H9 (cell line): ENCODE data around the gene DDX25. TPM values are rescaled to one million over a fixed set of nuclear protein-coding genes. Genes with fewer than 3 reads are reported as not detected.

Experiments
- DNase-seq: peaks from one replicate; pipeline ENCODE4 v3.0.0-alpha.2; 2017
- H2AFZ ChIP-seq: one replicate; pipeline ENCODE4 v1.6.1; 2013; ENCODE audit warnings: mild to moderate bottlenecking, low read length, control low read depth, moderate library complexity
- H2AK5ac ChIP-seq: 2 replicates; pipeline ENCODE4 v1.6.1; 2013; ENCODE audit warnings: low read length, control low read depth, mixed read lengths; ENCODE audit not compliant: insufficient read length
- H2BK120ac ChIP-seq: one replicate; pipeline ENCODE4 v1.6.1; 2013; ENCODE audit warnings: low read depth, mild to moderate bottlenecking, low read length, control low read depth, inconsistent platforms; ENCODE audit not compliant: poor library complexity, severe bottlenecking
- H2BK12ac ChIP-seq: 2 replicates; pipeline ENCODE4 v1.6.1; 2013; ENCODE audit warnings: low read length, control low read depth, mixed read lengths, low read depth; ENCODE audit not compliant: insufficient read length
- H2BK15ac ChIP-seq: 2 replicates; pipeline ENCODE4 v1.6.1; 2013; ENCODE audit warnings: low read depth, low read length, control low read depth
- H2BK20ac ChIP-seq: one replicate; pipeline ENCODE4 v1.6.1; 2013; ENCODE audit warnings: low read depth, mild to moderate bottlenecking, low read length, control low read depth, inconsistent platforms; ENCODE audit not compliant: poor library complexity, severe bottlenecking
- H2BK5ac ChIP-seq: 2 replicates; pipeline ENCODE4 v1.6.1; 2013; ENCODE audit warnings: low read length, control low read depth, mixed read lengths; ENCODE audit not compliant: insufficient read length
- H3K14ac ChIP-seq: 2 replicates; pipeline ENCODE4 v1.6.1; 2013; ENCODE audit warnings: low read length, control low read depth; ENCODE audit not compliant: insufficient read depth
- H3K18ac ChIP-seq: 2 replicates; pipeline ENCODE4 v1.6.1; 2013; ENCODE audit warnings: low read depth, mild to moderate bottlenecking, mixed read lengths, low read length, control low read depth; ENCODE audit not compliant: insufficient read length
- H3K23ac ChIP-seq: 2 replicates; pipeline ENCODE4 v1.6.1; 2013; ENCODE audit warnings: low read length, control low read depth, mixed read lengths, low read depth; ENCODE audit not compliant: insufficient read length
- H3K23me2 ChIP-seq: 2 replicates; pipeline ENCODE4 v1.6.1; 2013; ENCODE audit warnings: low read depth, mild to moderate bottlenecking, mixed read lengths, low read length, control low read depth; ENCODE audit not compliant: insufficient read length, poor library complexity, severe bottlenecking
- H3K27ac ChIP-seq: 2 replicates; pipeline ENCODE4 v1.5.1; 2013; ENCODE audit warnings: low read length, control low read depth, mixed read lengths, low read depth; ENCODE audit not compliant: insufficient read length
- H3K27me3 ChIP-seq: 2 replicates; pipeline ENCODE4 v1.6.1; 2013; ENCODE audit warnings: low read length, control low read depth, inconsistent platforms; ENCODE audit not compliant: insufficient read depth
- H3K4ac ChIP-seq: 2 replicates; pipeline ENCODE4 v1.6.1; 2013; ENCODE audit warnings: low read depth, mild to moderate bottlenecking, control low read depth, inconsistent platforms, low read length, moderate library complexity
- H3K4me1 ChIP-seq: 2 replicates; pipeline ENCODE4 v1.6.1; 2013; ENCODE audit warnings: low read length, control low read depth, inconsistent platforms; ENCODE audit not compliant: insufficient read depth
- H3K4me2 ChIP-seq: 2 replicates; pipeline ENCODE4 v1.6.1; 2013; ENCODE audit warnings: low read length, control low read depth, mixed read lengths; ENCODE audit not compliant: insufficient read length, insufficient read depth
- H3K56ac ChIP-seq: 2 replicates; pipeline ENCODE4 v1.6.1; 2013; ENCODE audit warnings: low read depth, mild to moderate bottlenecking, mixed read lengths, low read length, control low read depth; ENCODE audit not compliant: insufficient read length
- H3K79me1 ChIP-seq: 2 replicates; pipeline ENCODE4 v1.6.1; 2013; ENCODE audit warnings: low read depth, mild to moderate bottlenecking, moderate library complexity, low read length, control low read depth, inconsistent platforms; ENCODE audit not compliant: insufficient read depth, poor library complexity, severe bottlenecking
- H3K79me2 ChIP-seq: 2 replicates; pipeline ENCODE4 v1.6.1; 2013; ENCODE audit warnings: low read length, control low read depth, inconsistent platforms; ENCODE audit not compliant: insufficient read depth
- H3K9ac ChIP-seq: 2 replicates; pipeline ENCODE4 v1.6.1; 2013; ENCODE audit warnings: low read length, control low read depth, mixed read lengths; ENCODE audit not compliant: insufficient read length; ENCODE audit errors: extremely low read depth
- H3K9me3 ChIP-seq: one replicate; pipeline ENCODE4 v1.6.1; 2013; ENCODE audit warnings: low read depth, low read length, inconsistent platforms; ENCODE audit not compliant: control insufficient read depth
- H3T11ph ChIP-seq: one replicate; pipeline ENCODE4 v1.6.1; 2013; ENCODE audit warnings: mild to moderate bottlenecking, low read length, control low read depth, inconsistent platforms
- H4K20me1 ChIP-seq: one replicate; pipeline ENCODE4 v1.6.1; 2013; ENCODE audit not compliant: control insufficient read depth, insufficient read length, insufficient read depth
- H4K5ac ChIP-seq: 2 replicates; pipeline ENCODE4 v1.6.1; 2013; ENCODE audit warnings: low read depth, mild to moderate bottlenecking, mixed read lengths, low read length, control low read depth; ENCODE audit not compliant: insufficient read length
- H4K8ac ChIP-seq: replicated peaks from 2 replicates; pipeline ENCODE4 v1.6.1; 2013; ENCODE audit warnings: low read length, control low read depth, mixed read lengths, low read depth; ENCODE audit not compliant: insufficient read length
- H4K91ac ChIP-seq: 2 replicates; pipeline ENCODE4 v1.6.1; 2013; ENCODE audit warnings: low read depth, mild to moderate bottlenecking, moderate library complexity, mixed read lengths, low read length, control low read depth; ENCODE audit not compliant: insufficient read length
- H3K27ac Mint-ChIP-seq, 3 experiments: 2 replicates in 2 of 3; 3 replicates in 1 of 3; pipeline ENCODE4 v1.8.0; 2020 to 2021; ENCODE audit warnings: mixed read lengths in 3 of 3, mild to moderate bottlenecking in 1 of 3, moderate library complexity in 1 of 3
- H3K27me3 Mint-ChIP-seq: 2 replicates; pipeline ENCODE4 v1.8.0; 2021; ENCODE audit warnings: low read depth, mild to moderate bottlenecking, moderate library complexity, mixed read lengths
- H3K36me3 Mint-ChIP-seq, 3 experiments: 2 replicates in 2 of 3; 3 replicates in 1 of 3; pipeline ENCODE4 v1.8.0; 2020 to 2021; ENCODE audit warnings: low read depth in 3 of 3, mixed read lengths in 3 of 3; ENCODE audit not compliant: insufficient read depth in 1 of 3
- H3K4me1 Mint-ChIP-seq, 2 experiments: 2 replicates each; pipeline ENCODE4 v1.8.0; 2020; ENCODE audit warnings: mixed read lengths in 2 of 2
- H3K4me3 Mint-ChIP-seq, 2 experiments: 2 replicates in 1 of 2; 3 replicates in 1 of 2; pipeline ENCODE4 v1.8.0; 2020 to 2021; ENCODE audit warnings: mild to moderate bottlenecking in 2 of 2, mixed read lengths in 2 of 2, moderate library complexity in 1 of 2
- H3K9me3 Mint-ChIP-seq, 2 experiments: 2 replicates in 1 of 2; 3 replicates in 1 of 2; pipeline ENCODE4 v1.8.0; 2020; ENCODE audit warnings: mild to moderate bottlenecking in 2 of 2, mixed read lengths in 2 of 2, moderate library complexity in 1 of 2
- WGBS: extraction: QIAGEN DNeasy Blood & Tissue Kit; methylation state at CpG from one replicate; pipeline ENCODE4 v1.1.7; 2013; ENCODE audit warnings: missing lambda C conversion rate, low lambda C conversion rate, mixed read lengths; ENCODE audit not compliant: insufficient read length; ENCODE audit errors: extremely low coverage; 5-methylcytosine and 5-hydroxymethylcytosine counted together
- total RNA-seq: library from RNA; stranded (reverse); gene quantifications from 2 replicates; pipeline ENCODE4 v1.2.1, GENCODE V29; 2021
- TF ChIP-seq, protein P1 (sequence below): fragments of 200-600 bp; sonication (generic); conservative IDR thresholded peaks from 3 replicates; pipeline ENCODE4 v1.8.0; 2021; ENCODE audit warnings: antibody characterized with exemption, mild to moderate bottlenecking

The DDX25 gene
- total RNA-seq, 1 experiment from 2014 or later = 6.9 TPM

DNA sequence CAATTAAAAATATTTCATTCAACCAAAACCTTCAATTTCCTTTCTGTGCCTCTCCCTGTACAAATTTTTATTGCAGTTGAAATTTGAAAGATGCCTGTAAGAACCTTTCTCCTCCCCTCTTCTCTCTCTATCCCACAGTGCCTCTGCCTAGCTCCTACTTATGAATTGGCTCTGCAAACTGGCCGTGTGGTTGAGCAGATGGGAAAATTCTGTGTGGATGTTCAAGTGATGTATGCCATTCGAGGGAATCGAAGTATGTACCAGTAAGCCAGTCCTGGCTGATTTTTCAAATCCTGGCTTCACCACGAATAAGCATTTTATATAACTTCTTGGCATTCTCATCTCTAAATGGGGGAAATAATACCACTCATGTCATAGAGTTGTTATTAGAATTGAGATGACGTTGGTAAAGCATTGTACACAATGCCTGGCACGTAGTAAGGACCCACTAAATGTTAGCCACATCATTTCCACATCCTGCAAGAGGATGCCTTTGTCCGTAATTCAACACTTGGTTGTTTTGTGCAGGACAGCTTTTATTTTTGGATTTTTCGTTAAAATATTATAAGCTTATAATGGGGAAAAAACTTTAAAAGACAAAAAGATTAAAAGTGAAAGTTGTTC is 6.0 kb downstream of the DDX25 start:
- Mint-ChIP-seq H3K27me3 (peaks cover 14% of the 10 kb centered on the region), H3K4me3 (no peak overlapping the region), H3K4me1 (no peaks in the 10 kb centered on the region), H3K9me3 (no peaks in the 10 kb centered on the region), H3K27ac (no peak overlapping the region), H3K36me3 (peaks cover 3 to 16% (median 3%) of the 10 kb centered on the region in 3 experiments; a peak in 6 of 7 replicates)
- no peak for DNase-seq
- H3K4me1 ChIP-seq = no peaks in the 10 kb centered on the region
- H3K23ac ChIP-seq = no peak overlapping the region
- no peaks in the 10 kb centered on the region for H3K79me1 ChIP-seq
- no peak overlapping the region for H3K18ac ChIP-seq
- H3K4ac ChIP-seq = no peak overlapping the region
- H4K8ac ChIP-seq = no peak overlapping the region
- H2AK5ac ChIP-seq = no peak overlapping the region
- H2AFZ ChIP-seq = no peak overlapping the region
- no peak overlapping the region for H2BK12ac ChIP-seq
- no peaks in the 10 kb centered on the region for H3K79me2 ChIP-seq
- no peak overlapping the region for H3K4me2 ChIP-seq
- no peaks in the 10 kb centered on the region for H4K20me1 ChIP-seq
- TF ChIP-seq, protein P1, sequence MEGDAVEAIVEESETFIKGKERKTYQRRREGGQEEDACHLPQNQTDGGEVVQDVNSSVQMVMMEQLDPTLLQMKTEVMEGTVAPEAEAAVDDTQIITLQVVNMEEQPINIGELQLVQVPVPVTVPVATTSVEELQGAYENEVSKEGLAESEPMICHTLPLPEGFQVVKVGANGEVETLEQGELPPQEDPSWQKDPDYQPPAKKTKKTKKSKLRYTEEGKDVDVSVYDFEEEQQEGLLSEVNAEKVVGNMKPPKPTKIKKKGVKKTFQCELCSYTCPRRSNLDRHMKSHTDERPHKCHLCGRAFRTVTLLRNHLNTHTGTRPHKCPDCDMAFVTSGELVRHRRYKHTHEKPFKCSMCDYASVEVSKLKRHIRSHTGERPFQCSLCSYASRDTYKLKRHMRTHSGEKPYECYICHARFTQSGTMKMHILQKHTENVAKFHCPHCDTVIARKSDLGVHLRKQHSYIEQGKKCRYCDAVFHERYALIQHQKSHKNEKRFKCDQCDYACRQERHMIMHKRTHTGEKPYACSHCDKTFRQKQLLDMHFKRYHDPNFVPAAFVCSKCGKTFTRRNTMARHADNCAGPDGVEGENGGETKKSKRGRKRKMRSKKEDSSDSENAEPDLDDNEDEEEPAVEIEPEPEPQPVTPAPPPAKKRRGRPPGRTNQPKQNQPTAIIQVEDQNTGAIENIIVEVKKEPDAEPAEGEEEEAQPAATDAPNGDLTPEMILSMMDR = no peak
- H2BK15ac ChIP-seq = no peak overlapping the region
- no peaks in the 10 kb centered on the region for H3K23me2 ChIP-seq
- no peaks in the 10 kb centered on the region for H3K27me3 ChIP-seq
- no peak overlapping the region for H4K5ac ChIP-seq
- H3K27ac ChIP-seq = no peak overlapping the region
- no peak overlapping the region for H3T11ph ChIP-seq
- no peak overlapping the region for H3K9ac ChIP-seq
- H4K91ac ChIP-seq = no peak overlapping the region
- no peak overlapping the region for H3K14ac ChIP-seq
- H2BK5ac ChIP-seq = no peak overlapping the region
- H2BK20ac ChIP-seq = no peak overlapping the region
- H3K56ac ChIP-seq = no peak overlapping the region
- no peaks in the 10 kb centered on the region for H3K9me3 ChIP-seq
- WGBS = no CpG with 5 or more reads among the region's 8 CpGs
- H2BK120ac ChIP-seq = no peak overlapping the region
